GM12878 (cell line): ENCODE results near the gene KDM6B. TPM values are rescaled to one million over a fixed set of nuclear protein-coding genes. Genes with fewer than 3 reads are reported as not detected.

Source experiments
- CHD2 ChIP-seq: IDR thresholded peaks from 2 replicates; pipeline ENCODE4 v1.6.1; 2011; ENCODE audit warnings: low read depth, low read length, improper control_type of control experiment, borderline replicate concordance
- CREB1 ChIP-seq: IDR thresholded peaks from 2 replicates; pipeline ENCODE4 v1.6.1; 2012; ENCODE audit warnings: low read depth, mild to moderate bottlenecking, inconsistent platforms
- GABPA ChIP-seq: IDR thresholded peaks from 2 replicates; pipeline ENCODE4 v1.6.1; 2014; ENCODE audit warnings: antibody characterized with exemption, low read depth, mild to moderate bottlenecking, inconsistent platforms
- GATAD2B ChIP-seq: fragments of 450-650 bp; conservative IDR thresholded peaks from 2 replicates; pipeline ENCODE4 v1.6.1; 2017; ENCODE audit warnings: low read depth, mild to moderate bottlenecking, moderate library complexity
- HDAC2 ChIP-seq: fragments of 200-600 bp; sonication (generic); IDR thresholded peaks from 2 replicates; pipeline ENCODE4 v1.6.1; 2017
- IKZF2 ChIP-seq, 2 experiments: fragments of 450-650 bp; IDR thresholded peaks; 2 replicates each; pipeline ENCODE4 v1.6.1; 2017; ENCODE audit warnings: mild to moderate bottlenecking in 2 of 2, moderate library complexity in 2 of 2
- IRF4 ChIP-seq: IDR thresholded peaks from 2 replicates; pipeline ENCODE4 v1.6.1; 2011; ENCODE audit warnings: low read depth, low read length
- JUND ChIP-seq: IDR thresholded peaks from 2 replicates; pipeline ENCODE4 v1.6.1; 2012; ENCODE audit warnings: low read depth, mild to moderate bottlenecking, low read length, improper control_type of control experiment, moderate library complexity
- NR2C1 ChIP-seq: fragments of 450-650 bp; IDR thresholded peaks from 2 replicates; pipeline ENCODE4 v1.6.1; 2017; ENCODE audit warnings: antibody characterized with exemption, mild to moderate bottlenecking, moderate library complexity
- PAX5 ChIP-seq: IDR thresholded peaks from 2 replicates; pipeline ENCODE4 v1.6.1; 2011; ENCODE audit warnings: low read depth, low read length, borderline replicate concordance
- PAX8 ChIP-seq: fragments of 450-650 bp; IDR thresholded peaks from 2 replicates; pipeline ENCODE4 v1.6.1; 2017; ENCODE audit warnings: mild to moderate bottlenecking, moderate library complexity
- POLR2AphosphoS5 ChIP-seq: IDR thresholded peaks from 2 replicates; pipeline ENCODE4 v1.6.1; 2011; ENCODE audit warnings: mild to moderate bottlenecking, low read length, inconsistent platforms
- RAD51 ChIP-seq: fragments of 450-650 bp; IDR thresholded peaks from 2 replicates; pipeline ENCODE4 v1.6.1; 2016; ENCODE audit warnings: moderate library complexity, mild to moderate bottlenecking, inconsistent platforms
- RB1 ChIP-seq: fragments of 450-650 bp; formaldehyde crosslinking; IDR thresholded peaks from 2 replicates; pipeline ENCODE4 v1.6.1; 2017; ENCODE audit warnings: mild to moderate bottlenecking, borderline replicate concordance
- SMAD1 ChIP-seq: fragments of 450-650 bp; IDR thresholded peaks from 2 replicates; pipeline ENCODE4 v1.6.1; 2018; ENCODE audit warnings: mild to moderate bottlenecking, low read depth; ENCODE audit not compliant: partially characterized antibody
- TAF1 ChIP-seq: IDR thresholded peaks from 2 replicates; pipeline ENCODE4 v1.6.1; 2011; ENCODE audit warnings: mild to moderate bottlenecking, low read depth, low read length, borderline replicate concordance
- TCF12 ChIP-seq: IDR thresholded peaks from 2 replicates; pipeline ENCODE4 v1.6.1; 2011; ENCODE audit warnings: low read depth, mild to moderate bottlenecking, low read length
- ZNF384 ChIP-seq: IDR thresholded peaks from 2 replicates; pipeline ENCODE4 v1.6.1; 2012; ENCODE audit warnings: low read depth, mild to moderate bottlenecking, low read length, improper control_type of control experiment, borderline replicate concordance
- ZSCAN29 ChIP-seq: fragments of 450-650 bp; IDR thresholded peaks from 2 replicates; pipeline ENCODE4 v1.6.1; 2017; ENCODE audit warnings: mild to moderate bottlenecking, moderate library complexity
- ZZZ3 ChIP-seq: IDR thresholded peaks from 2 replicates; pipeline ENCODE4 v1.6.1; 2011; ENCODE audit warnings: low read depth; ENCODE audit not compliant: control insufficient read depth, insufficient read length
- polyA plus RNA-seq, 11 experiments: library from polyadenylated mRNA; depleted of rRNA in 4 of 11; unstranded in 6 of 11; stranded (reverse) in 5 of 11; fragments of >200 nt; fragmentation: Nextera tagmentation in 4 of 11; fragmentation: Illumina TruSeq in 1 of 11; extraction: Ambion mirVana in 4 of 11; extraction: Trizol in 1 of 11; gene quantifications; 1 replicate in 1 of 11; 2 replicates in 10 of 11; pipeline versions ENCODE4 v1.2.1 to v1.2.3, GENCODE V29; 2011 to 2016; ENCODE audit warnings: inconsistent platforms in 2 of 11, missing spikeins in 2 of 11, low read depth in 1 of 11
- total RNA-seq, 4 experiments: library from RNA; depleted of rRNA in 3 of 4; stranded (reverse); fragments of >200 nt in 3 of 4; fragmentation: Illumina TruSeq in 1 of 4; extraction: Trizol in 1 of 4; gene quantifications; 2 replicates each; pipeline versions ENCODE4 v1.2.1 to v1.2.3, GENCODE V29; 2013 to 2021
- TF ChIP-seq, protein P1 (sequence below): IDR thresholded peaks from 2 replicates; pipeline ENCODE4 v1.6.1; 2012; ENCODE audit warnings: mild to moderate bottlenecking, low read depth, low read length
- TF ChIP-seq, protein P2 (sequence below): IDR thresholded peaks from 2 replicates; pipeline ENCODE4 v1.6.1; 2012; ENCODE audit warnings: low read depth, low read length, improper control_type of control experiment
- TF ChIP-seq, protein P3 (sequence below): fragments of 450-650 bp; IDR thresholded peaks from 2 replicates; pipeline ENCODE4 v1.6.1; 2016; ENCODE audit warnings: mild to moderate bottlenecking
- TF ChIP-seq, protein P4 (sequence below): IDR thresholded peaks from 2 replicates; pipeline ENCODE4 v1.6.1; 2011; ENCODE audit warnings: borderline replicate concordance, low read depth, mild to moderate bottlenecking, moderate library complexity, low read length; ENCODE audit not compliant: insufficient read depth, poor library complexity, severe bottlenecking

KDM6B gene
- total and polyA plus RNA-seq, 10 of the 15 experiments (the other 5 are each of a cell fraction or from before 2014, with no cell fraction given) = 0.05 to 33.5 (median 2.3) TPM

DNA sequence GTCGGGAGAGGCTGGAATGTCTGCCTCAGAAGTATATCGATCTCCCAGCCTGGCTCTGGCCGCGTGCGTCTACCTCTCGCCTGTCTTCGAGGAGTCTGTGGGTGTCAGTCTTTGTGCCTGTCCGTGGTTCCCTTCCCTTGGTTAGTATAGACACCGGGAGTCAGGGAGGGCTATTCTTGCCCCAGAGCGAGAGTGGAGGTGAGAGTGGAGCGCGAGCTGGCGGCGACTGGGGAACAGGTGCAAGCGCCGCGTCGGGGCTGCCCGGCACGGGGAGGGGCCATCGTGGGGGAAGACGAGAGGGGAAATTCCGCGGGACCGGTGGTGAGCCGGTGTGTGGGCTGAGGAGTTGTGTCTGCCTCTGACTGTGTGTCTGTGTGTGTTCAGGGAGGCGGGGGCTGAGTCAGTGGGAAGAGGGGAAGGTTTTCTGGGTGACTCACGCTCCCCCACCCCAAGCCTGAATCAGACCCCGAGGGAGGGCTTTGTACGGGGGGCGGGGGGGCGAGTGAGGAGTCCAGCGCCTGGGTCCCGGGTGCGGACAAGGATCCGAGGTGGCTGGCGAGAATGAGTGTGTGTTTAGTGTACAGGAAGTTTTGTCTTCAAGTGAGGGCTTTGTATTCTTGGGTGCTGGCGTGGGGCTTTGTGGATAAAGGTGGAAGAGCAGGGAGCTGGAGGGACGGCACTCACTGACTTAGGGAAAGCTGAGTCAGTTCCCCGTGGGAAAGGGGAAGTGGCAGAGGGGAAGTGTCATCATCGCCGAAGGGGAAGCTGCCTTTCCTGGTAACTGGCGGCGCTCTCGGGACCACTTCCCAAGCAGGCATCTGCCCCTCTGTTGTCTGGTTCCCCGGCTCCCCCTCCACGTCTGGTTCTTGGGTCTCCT is 8.6 kb downstream of the KDM6B start (continued):
- TF ChIP-seq, protein P1, sequence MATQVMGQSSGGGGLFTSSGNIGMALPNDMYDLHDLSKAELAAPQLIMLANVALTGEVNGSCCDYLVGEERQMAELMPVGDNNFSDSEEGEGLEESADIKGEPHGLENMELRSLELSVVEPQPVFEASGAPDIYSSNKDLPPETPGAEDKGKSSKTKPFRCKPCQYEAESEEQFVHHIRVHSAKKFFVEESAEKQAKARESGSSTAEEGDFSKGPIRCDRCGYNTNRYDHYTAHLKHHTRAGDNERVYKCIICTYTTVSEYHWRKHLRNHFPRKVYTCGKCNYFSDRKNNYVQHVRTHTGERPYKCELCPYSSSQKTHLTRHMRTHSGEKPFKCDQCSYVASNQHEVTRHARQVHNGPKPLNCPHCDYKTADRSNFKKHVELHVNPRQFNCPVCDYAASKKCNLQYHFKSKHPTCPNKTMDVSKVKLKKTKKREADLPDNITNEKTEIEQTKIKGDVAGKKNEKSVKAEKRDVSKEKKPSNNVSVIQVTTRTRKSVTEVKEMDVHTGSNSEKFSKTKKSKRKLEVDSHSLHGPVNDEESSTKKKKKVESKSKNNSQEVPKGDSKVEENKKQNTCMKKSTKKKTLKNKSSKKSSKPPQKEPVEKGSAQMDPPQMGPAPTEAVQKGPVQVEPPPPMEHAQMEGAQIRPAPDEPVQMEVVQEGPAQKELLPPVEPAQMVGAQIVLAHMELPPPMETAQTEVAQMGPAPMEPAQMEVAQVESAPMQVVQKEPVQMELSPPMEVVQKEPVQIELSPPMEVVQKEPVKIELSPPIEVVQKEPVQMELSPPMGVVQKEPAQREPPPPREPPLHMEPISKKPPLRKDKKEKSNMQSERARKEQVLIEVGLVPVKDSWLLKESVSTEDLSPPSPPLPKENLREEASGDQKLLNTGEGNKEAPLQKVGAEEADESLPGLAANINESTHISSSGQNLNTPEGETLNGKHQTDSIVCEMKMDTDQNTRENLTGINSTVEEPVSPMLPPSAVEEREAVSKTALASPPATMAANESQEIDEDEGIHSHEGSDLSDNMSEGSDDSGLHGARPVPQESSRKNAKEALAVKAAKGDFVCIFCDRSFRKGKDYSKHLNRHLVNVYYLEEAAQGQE = no peak
- TF ChIP-seq, protein P2, sequence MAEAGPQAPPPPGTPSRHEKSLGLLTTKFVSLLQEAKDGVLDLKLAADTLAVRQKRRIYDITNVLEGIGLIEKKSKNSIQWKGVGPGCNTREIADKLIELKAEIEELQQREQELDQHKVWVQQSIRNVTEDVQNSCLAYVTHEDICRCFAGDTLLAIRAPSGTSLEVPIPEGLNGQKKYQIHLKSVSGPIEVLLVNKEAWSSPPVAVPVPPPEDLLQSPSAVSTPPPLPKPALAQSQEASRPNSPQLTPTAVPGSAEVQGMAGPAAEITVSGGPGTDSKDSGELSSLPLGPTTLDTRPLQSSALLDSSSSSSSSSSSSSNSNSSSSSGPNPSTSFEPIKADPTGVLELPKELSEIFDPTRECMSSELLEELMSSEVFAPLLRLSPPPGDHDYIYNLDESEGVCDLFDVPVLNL = no peak
- peak; percentile 68 to 76 for TF ChIP-seq IKZF2 (IDR thresholded peaks at IDR 0.05)
- no peak for TF ChIP-seq RAD51
- peak; percentile 20 for TF ChIP-seq SMAD1
- no peak for TF ChIP-seq ZNF384
- no peak for TF ChIP-seq ZZZ3
- TF ChIP-seq CREB1 = no peak
- TF ChIP-seq POLR2AphosphoS5 = peak; percentile 79
- no peak for TF ChIP-seq NR2C1
- no peak for TF ChIP-seq HDAC2
- peak; percentile 61; the same call in 1 of the 2 replicates for TF ChIP-seq CHD2
- TF ChIP-seq GATAD2B = peak; percentile 20
- TF ChIP-seq IRF4 = peak; percentile 16; the same call in 1 of the 2 replicates
- 0 out of 2 replicates have a peak, but pooled peaks have one; percentile 17 for TF ChIP-seq PAX5
- TF ChIP-seq, protein P3, sequence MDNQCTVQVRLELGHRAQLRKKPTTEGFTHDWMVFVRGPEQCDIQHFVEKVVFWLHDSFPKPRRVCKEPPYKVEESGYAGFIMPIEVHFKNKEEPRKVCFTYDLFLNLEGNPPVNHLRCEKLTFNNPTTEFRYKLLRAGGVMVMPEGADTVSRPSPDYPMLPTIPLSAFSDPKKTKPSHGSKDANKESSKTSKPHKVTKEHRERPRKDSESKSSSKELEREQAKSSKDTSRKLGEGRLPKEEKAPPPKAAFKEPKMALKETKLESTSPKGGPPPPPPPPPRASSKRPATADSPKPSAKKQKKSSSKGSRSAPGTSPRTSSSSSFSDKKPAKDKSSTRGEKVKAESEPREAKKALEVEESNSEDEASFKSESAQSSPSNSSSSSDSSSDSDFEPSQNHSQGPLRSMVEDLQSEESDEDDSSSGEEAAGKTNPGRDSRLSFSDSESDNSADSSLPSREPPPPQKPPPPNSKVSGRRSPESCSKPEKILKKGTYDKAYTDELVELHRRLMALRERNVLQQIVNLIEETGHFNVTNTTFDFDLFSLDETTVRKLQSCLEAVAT = peak; percentile 82
- TF ChIP-seq, protein P4, sequence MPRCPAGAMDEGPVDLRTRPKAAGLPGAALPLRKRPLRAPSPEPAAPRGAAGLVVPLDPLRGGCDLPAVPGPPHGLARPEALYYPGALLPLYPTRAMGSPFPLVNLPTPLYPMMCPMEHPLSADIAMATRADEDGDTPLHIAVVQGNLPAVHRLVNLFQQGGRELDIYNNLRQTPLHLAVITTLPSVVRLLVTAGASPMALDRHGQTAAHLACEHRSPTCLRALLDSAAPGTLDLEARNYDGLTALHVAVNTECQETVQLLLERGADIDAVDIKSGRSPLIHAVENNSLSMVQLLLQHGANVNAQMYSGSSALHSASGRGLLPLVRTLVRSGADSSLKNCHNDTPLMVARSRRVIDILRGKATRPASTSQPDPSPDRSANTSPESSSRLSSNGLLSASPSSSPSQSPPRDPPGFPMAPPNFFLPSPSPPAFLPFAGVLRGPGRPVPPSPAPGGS = peak; percentile 18
- TF ChIP-seq PAX8 = no peak
- peak; percentile 31; the same call in 1 of the 2 replicates for TF ChIP-seq JUND
- no peak; the same call in 1 of the 2 replicates for TF ChIP-seq RB1
- TF ChIP-seq TAF1 = peak; percentile 76
- no peak for TF ChIP-seq ZSCAN29
- no peak for TF ChIP-seq GABPA
- TF ChIP-seq TCF12 = peak; percentile 94
